ENCODE measurements around the gene UGT1A9. TPM values are rescaled to one million over a fixed set of nuclear protein-coding genes. Genes with fewer than 3 reads are reported as not detected.
"Not testable (repeated sequence)": the region's sequence is repeated elsewhere in the genome, so short reads cannot be mapped to it uniquely, and the experiment has no call there.

UGT1A9 gene
- total RNA-seq, 1 donor from 2014 or later: not detected

DNA sequence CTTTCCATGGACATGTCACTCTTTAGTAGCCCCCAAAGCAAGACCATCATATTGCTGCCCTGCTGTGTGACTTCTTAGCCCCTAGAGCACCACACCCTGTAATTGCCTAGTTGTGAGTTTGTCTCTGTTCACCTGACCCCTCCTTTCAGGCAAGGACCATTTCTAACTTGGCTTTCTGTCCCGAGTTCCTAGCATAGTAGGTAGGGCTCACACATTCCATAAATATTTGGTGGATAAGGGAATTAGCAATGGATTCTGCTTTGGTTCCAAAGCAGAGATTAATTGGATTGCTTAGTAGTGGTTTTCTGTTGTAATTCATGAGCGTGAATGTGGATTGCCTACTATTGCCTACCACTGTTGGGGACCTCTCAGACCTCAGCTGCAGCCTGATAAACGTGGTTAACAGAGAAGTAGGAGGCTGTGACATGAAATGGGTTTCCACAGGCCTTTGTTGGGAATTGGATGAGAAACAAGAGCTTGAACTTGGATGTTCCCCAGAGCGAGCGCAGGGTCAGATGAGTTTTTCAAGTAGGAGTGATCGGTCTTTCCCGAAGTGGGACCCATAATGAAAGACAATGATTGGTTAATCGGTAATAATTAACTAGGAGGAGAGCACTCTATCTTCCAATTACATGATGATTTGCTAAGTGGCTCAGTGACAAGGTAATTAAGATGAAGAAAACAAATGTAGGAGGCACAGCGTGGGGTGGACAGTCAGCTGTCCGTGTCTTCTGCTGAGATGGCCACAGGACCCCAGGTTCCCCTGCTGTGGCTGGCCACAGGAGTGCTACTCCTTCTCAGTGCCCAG, 75.0 kb downstream of the UGT1A9 start:
- no peak for DNase-seq (ENCODE audit: low spot score)
- intact Hi-C loops (cut with DNase I): no loop called here
- ATAC-seq: no peak

DNA sequence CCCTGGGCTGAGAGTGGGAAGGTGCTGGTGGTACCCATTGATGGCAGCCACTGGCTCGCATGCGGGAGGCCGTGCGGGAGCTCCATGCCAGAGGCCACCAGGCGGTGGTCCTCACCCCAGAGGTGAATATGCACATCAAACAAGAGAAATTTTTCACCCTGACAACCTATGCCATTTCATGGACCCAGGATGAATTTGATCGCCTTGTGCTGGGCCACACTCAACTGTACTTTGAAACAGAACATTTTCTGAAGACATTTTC, 75.5 kb downstream of the UGT1A9 start:
- intact Hi-C loops (cut with DNase I): no loop called here
- no peak for ATAC-seq

DNA sequence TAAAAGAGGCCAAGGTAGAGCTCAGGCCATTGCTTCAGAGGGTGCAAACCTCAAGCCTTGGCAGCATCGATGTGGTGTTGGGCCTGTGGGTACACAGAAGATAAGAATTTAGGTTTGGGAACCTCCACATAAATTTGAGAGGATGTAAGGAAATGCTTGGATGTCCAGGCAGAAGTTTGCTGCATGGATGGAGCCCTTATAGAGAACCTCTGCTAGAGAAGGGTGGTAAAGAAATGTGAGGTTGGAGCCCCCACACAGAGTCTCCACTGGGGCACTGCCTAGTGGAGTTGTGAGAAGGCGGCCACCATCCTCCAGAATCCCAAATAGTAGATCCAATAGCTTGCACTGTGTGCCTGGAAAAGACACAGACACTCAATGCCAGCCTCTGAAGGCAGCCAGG, 79.0 kb downstream of the UGT1A9 start:
- intact Hi-C loops (cut with DNase I); DNase-seq (ENCODE audit: low spot score); ATAC-seq: not testable (repeated sequence)

More for the DNA sequence above, 75.5 kb downstream of the UGT1A9 start:
- no peak for DNase-seq (ENCODE audit: low spot score)

DNA sequence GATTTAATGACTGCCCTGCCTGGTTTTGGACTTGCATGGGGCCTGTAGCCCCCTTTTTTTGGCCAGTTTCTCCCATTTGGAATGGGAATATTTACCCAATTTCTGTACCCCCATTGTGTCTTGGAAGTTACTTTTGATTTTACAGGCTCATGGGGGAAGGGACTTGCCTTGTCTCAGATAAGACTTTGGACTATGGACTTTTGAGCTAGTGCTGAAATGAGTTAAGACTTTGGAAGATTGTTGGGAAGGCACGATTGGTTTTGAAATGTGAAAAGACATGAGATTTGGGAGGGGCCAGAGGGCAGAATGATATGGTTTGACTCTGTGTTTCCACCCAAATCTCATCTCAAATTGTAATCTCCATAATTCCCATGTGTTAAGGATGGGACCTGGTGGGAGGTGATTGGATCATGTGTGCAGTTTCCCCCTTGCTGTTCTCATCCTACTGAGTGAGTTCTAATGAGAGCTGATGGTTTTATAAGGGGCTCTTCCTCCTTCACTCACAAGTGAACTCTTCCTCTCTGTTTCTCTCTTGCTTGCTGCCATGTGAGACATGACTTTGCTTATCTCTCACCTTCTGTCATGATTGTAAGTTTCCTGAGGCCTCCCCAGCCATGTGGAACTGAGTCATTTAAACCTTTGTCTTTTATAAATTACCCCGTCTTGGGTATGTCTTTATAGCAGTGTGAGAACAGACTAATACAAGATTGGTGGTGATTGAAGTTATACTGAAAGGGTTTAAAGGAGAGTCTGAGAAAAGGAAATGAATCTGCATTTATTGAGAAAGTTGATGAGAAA, 79.7 kb downstream of the UGT1A9 start:
- intact Hi-C loops (cut with DNase I); DNase-seq (ENCODE audit: low spot score); ATAC-seq: not testable (repeated sequence)

DNA sequence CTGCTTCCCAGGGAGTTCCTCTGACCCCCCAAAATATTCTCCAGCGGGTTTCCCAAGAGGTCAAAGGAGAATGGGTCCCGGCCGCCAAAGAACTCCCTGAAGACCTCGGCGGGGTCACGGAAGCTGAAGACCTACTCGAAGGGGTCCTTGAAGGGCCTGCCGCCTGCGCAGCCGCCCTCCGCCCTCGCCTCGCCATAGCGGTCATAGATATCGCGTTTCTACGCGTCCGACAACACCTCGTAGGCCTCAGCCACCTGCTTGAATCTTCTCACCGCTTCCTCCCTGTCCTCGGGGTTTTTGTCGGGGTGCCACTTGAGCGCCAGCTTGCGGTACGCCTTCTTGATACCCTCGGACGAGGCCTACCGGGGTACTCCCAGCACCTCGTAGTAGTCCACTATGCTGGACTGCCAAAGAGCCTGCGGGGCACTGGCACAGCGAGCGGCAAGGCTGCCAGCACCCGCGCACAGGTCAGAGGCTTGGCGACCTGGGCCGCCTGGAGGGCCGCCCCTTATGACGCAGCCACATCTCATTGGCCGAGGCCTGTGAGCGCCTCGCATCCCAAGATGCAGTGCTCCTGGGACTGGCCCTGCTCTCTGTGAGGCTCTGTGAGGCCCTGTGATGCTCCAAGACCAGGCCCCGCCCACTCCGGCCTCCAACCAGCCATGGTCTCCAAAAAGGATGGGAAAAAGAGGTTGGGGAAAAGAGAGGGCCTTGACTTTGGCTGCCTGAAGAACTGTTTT, 83.3 kb downstream of the UGT1A9 start:
- DNase-seq (ENCODE audit: low spot score): no peak
- no peak for ATAC-seq

DNA sequence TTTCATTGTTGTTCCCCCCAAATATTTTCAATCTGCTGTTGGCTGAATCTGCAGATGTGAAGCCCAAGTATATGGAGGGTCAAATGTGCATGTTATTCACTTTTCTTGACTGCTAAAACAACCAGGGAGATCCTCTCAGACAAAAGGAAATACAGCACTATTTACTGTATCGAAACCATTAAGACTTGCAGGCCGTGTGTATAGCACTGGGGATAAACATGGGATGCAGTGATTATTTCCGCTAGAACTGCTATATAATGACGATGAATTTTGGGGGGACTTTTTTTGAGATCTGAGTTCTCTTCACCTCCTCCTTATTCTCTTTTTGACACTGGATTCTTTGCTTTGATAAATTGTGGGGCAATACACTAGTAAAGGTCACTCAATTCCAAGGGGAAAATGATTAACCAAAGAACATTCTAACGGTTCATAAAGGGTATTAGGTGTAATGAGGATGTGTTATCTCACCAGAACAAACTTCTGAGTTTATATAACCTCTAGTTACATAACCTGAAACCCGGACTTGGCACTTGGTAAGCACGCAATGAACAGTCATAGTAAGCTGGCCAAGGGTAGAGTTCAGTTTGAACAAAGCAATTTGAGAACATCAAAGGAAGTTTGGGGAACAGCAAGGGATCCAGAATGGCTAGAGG, 84.9 kb downstream of the UGT1A9 start:
- DNase-seq (ENCODE audit: low spot score) (no peak), ATAC-seq (no peak)
- intact Hi-C loops (cut with DNase I): no loop called here

More for the DNA sequence above, 83.3 kb downstream of the UGT1A9 start:
- intact Hi-C loops (cut with DNase I): no loop called here

DNA sequence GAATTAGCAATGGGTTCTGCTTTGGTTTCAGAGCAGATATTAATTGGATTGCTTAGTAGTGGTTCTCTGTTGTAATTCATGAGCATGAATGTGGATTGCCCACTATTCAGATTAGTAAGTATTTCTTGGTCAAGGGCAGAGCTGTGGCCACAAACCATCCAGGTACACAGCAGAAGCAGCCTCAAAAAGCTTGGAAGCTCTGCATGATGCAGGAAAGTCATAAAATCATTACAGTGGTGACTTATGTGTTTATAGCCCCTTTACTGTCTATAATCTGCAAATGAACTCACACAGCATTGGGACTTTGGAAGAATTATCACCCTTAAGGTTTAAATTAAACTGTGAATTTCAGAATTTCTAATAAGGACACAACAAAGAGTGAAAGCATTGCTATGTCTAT, 86.4 kb downstream of the UGT1A9 start:
- ATAC-seq (no peak), DNase-seq (ENCODE audit: low spot score) (no peak)
- intact Hi-C loops (cut with DNase I): no loop called here

DNA sequence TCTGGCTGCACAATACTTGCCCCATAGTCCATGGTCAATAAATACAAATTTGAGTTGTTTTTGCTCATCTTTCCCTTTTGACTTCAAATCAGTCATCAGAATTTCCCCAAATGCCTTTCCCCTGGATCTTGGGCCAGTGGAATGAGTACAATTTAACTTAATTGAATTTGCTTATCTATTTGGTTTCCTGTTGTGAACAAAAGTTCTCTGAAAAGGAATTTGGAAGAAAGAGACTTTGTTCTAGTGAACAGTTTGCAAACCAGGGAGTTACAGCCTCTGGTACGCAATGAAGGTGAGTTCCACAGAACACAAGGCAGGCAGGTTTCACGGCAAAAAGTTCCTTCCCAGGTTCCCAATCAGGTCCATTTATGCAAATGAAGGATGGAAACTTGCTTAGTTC, 87.2 kb downstream of the UGT1A9 start:
- no peak for DNase-seq (ENCODE audit: low spot score)
- intact Hi-C loops (cut with DNase I): no loop called here
- ATAC-seq: no peak

DNA sequence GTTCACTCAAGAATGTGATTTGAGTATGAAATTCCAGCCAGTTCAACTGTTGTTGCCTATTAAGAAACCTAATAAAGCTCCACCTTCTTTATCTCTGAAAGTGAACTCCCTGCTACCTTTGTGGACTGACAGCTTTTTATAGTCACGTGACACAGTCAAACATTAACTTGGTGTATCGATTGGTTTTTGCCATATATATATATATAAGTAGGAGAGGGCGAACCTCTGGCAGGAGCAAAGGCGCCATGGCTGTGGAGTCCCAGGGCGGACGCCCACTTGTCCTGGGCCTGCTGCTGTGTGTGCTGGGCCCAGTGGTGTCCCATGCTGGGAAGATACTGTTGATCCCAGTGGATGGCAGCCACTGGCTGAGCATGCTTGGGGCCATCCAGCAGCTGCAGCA, 88.3 kb downstream of the UGT1A9 start, which contains the start of gene UGT1A1:
TSS of gene UGT1A1 (plus strand) at position 228 of the 400 bp plus-strand sequence. CDS start at position 246, 18 bp downstream.
- no peak for DNase-seq (ENCODE audit: low spot score)
- intact Hi-C loops (cut with DNase I): no loop called here
- ATAC-seq: no peak

DNA sequence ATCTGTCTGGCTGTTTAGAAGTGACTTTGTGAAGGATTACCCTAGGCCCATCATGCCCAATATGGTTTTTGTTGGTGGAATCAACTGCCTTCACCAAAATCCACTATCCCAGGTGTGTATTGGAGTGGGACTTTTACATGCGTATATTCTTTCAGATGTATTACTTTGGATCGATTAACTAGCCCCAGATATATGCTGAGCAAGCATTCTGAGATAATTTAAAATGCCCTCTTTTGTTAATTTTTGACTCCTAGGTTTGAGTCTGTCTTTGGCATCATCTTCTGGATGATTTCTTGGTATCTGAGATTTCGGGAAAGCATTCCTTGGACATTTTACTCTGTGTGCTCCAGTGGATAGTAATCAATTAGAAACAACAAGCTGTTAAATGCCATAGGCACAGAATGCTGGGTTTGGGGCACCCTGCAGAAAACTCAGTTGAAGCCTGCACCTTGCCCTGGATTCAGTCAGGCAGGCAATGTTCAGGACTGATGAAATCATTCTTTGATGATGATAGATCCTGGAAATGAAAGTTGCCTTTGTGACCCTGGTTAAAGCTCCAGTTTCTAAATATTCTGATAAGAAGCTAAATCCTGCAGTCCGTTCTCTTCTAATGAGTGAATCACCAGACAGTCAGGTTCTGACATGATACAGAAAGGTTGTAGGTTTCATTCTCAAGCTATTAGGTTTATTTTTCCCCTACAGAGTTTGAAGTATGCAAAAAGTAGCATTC, 89.5 kb downstream of the UGT1A9 start:
- ATAC-seq: no peak
- DNase-seq (ENCODE audit: low spot score): no peak
- intact Hi-C loops (cut with DNase I): no loop called here

DNA sequence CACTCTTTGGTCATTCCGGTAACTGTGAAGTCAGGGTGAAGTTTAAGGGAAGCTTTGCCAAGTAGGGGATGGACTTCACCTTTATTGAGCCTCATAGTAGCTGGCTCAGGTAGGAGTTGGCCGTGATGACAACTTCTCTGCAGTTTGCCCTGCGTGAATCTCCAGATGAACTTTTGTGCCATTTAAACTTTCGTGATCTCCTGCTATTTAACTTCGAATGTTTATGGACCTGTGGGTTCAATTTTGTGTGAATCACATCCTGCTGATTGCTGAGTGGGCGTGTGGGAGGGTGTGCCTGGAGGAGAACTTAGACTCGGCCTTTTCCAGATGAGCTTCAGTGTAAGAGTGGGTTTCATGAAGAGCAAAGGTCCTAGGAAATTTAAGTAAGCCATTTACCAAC, 92.6 kb downstream of the UGT1A9 start:
- DNase-seq (ENCODE audit: low spot score): no peak
- no peak for ATAC-seq
- intact Hi-C loops (cut with DNase I): no loop called here

DNA sequence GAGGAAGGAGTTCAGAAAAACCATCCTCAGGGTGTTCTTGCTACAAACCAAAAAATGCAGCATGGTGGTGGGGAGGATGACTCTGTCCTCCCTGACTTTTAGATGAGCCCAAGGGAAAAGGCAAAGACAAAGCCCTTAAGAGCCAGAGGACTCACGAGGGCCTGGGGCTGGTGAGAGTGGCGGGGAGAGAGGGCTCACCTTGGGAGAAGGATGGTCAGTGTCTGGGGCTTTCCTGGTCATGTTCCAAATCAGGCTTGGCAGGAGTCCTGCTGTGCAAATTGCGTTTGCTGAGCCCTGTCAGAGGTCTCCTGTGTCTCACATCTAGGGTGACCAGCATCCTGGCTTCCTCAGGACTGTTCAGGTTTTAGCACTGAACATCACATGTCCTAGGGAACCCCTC, 93.1 kb downstream of the UGT1A9 start:
- ATAC-seq (no peak), DNase-seq (ENCODE audit: low spot score) (no peak)
- intact Hi-C loops (cut with DNase I): no loop called here

DNA sequence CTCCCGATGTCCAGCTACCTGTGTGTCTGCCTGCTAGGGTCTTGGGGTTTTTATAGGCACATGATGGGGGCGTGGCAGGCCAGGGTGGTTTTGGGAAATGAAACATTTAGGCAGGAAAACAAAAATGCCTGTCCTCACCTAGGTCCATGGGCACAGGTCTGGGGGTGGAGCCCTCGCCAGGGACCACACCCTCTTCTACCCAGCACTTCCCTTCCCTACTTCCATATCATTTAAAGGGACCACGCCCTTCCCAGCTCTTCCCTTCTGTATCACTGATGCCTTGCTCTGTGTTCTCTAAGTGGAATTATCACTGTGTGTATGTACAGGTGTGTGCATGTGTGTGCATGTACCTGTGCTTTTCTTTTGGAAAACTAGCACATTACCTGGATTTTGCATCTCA, 94.7 kb downstream of the UGT1A9 start:
- DNase-seq (ENCODE audit: low spot score): no peak
- no peak for ATAC-seq
- intact Hi-C loops (cut with DNase I): no loop called here

DNA sequence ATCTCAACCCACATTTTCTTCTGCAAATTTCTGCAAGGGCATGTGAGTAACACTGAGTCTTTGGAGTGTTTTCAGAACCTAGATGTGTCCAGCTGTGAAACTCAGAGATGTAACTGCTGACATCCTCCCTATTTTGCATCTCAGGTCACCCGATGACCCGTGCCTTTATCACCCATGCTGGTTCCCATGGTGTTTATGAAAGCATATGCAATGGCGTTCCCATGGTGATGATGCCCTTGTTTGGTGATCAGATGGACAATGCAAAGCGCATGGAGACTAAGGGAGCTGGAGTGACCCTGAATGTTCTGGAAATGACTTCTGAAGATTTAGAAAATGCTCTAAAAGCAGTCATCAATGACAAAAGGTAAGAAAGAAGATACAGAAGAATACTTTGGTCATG, 96.4 kb downstream of the UGT1A9 start:
- DNase-seq (ENCODE audit: low spot score) (no peak), ATAC-seq (no peak)
- intact Hi-C loops (cut with DNase I): no loop called here

DNA sequence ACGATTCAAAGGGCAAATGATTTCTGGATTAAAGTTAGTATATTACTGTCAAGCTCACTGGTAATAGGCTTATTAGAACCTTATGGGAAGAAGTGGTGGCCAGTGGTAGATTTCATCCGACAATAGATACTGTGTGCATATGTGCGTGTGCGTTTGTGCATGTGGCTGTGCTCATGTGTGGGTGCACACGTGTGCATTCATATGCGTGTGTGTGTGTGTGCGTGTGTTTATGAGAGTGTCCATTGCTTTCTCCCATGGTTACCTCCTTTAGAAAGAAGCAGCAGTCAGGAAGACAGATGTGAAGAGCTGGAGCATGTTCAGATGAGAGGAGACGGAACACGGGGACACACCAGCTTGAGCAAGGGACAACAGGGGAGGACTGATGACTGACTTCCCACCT, 97.6 kb downstream of the UGT1A9 start:
- DNase-seq (ENCODE audit: low spot score) (no peak), ATAC-seq (no peak)
- intact Hi-C loops (cut with DNase I): no loop called here

DNA sequence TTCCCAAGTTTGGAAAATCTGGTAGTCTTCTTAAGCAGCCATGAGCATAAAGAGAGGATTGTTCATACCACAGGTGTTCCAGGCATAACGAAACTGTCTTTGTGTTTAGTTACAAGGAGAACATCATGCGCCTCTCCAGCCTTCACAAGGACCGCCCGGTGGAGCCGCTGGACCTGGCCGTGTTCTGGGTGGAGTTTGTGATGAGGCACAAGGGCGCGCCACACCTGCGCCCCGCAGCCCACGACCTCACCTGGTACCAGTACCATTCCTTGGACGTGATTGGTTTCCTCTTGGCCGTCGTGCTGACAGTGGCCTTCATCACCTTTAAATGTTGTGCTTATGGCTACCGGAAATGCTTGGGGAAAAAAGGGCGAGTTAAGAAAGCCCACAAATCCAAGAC, 100.5 kb downstream of the UGT1A9 start:
- no peak for DNase-seq (ENCODE audit: low spot score)
- intact Hi-C loops (cut with DNase I): no loop called here
- ATAC-seq: no peak

DNA sequence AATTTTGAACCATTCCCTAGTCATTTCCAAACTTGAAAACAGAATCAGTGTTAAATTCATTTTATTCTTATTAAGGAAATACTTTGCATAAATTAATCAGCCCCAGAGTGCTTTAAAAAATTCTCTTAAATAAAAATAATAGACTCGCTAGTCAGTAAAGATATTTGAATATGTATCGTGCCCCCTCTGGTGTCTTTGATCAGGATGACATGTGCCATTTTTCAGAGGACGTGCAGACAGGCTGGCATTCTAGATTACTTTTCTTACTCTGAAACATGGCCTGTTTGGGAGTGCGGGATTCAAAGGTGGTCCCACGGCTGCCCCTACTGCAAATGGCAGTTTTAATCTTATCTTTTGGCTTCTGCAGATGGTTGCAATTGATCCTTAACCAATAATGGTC, 100.9 kb downstream of the UGT1A9 start:
- intact Hi-C loops (cut with DNase I): no loop called here
- DNase-seq (ENCODE audit: low spot score) (no peak), ATAC-seq (no peak)

DNA sequence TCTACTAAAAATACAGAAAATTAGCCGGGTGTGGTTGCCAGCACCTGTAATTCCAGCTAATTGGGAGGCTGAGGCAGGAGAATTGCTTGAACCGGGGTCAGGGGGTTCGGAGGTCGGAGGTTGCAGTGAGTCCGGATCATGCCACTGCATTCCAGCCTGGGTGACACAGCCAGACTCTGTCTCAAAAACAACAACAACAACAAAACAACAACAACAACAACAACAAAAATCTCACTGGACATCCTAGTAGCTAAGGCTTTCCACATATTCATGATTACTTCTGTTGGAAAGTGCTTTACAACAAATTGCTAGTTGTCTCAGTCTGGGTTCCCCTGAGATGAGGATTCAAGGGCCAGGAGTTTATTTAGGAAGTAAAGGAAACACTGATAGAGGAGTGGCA, 102.2 kb downstream of the UGT1A9 start:
- DNase-seq (ENCODE audit: low spot score) (no peak), ATAC-seq (no peak)
- intact Hi-C loops (cut with DNase I): no loop called here

DNA sequence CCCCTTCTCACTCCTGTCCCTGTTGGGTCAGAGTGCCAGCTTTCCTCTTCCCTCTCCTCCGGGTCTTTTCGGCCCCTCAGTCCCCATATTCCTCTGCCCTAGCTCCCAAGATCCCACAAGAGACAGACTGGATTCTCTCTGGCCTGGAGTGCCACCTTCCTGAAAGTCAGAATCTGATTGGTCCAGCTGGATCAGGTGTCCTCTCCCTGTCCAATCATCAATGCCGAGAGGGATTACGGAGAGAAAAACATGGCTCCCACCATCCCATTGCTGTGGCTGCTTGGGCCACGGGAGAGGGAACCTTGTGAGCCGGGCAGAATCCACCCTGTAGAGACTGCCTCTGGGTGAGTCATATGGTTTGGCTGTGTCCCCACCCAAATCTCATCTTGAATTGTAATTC, 103.7 kb downstream of the UGT1A9 start:
- ATAC-seq (no peak), DNase-seq (ENCODE audit: low spot score) (no peak)
- intact Hi-C loops (cut with DNase I): no loop called here
